Immature natural killer cell (primary cell): ENCODE measurements around the gene ABHD17B. TPM values are rescaled to one million over a fixed set of nuclear protein-coding genes. Genes with fewer than 3 reads are reported as not detected.

Experiments used
- DNase-seq, 3 donors: peaks; one replicate each; pipeline ENCODE4 v3.0.0; 2022; ENCODE audit warnings: mixed read lengths in 1 of 3
- H3K27ac Mint-ChIP-seq, 6 donors: one replicate each; pipeline ENCODE4 v1.8.0; 2020; ENCODE audit warnings: mixed read lengths in 6 of 6, mild to moderate bottlenecking in 5 of 6, inconsistent platforms in 4 of 6, moderate library complexity in 3 of 6
- H3K27me3 Mint-ChIP-seq, 3 donors: one replicate each; pipeline ENCODE4 v1.8.0; 2020 to 2021; ENCODE audit warnings: low read depth in 3 of 3, mild to moderate bottlenecking in 3 of 3, mixed read lengths in 3 of 3, moderate library complexity in 3 of 3, inconsistent platforms in 1 of 3
- H3K36me3 Mint-ChIP-seq, 3 donors: one replicate each; pipeline ENCODE4 v1.8.0; 2020; ENCODE audit warnings: mixed read lengths in 3 of 3, inconsistent platforms in 2 of 3, mild to moderate bottlenecking in 2 of 3
- H3K4me1 Mint-ChIP-seq, 2 donors: one replicate each; pipeline ENCODE4 v1.8.0; 2020; ENCODE audit warnings: inconsistent platforms in 2 of 2, mild to moderate bottlenecking in 2 of 2, mixed read lengths in 2 of 2, moderate library complexity in 1 of 2
- H3K4me3 Mint-ChIP-seq, 5 donors: one replicate each; pipeline ENCODE4 v1.8.0; 2020; ENCODE audit warnings: mild to moderate bottlenecking in 5 of 5, mixed read lengths in 5 of 5, inconsistent platforms in 3 of 5, moderate library complexity in 3 of 5
- H3K9me3 Mint-ChIP-seq, 6 donors: one replicate each; pipeline ENCODE4 v1.8.0; 2020; ENCODE audit warnings: mild to moderate bottlenecking in 6 of 6, mixed read lengths in 6 of 6, inconsistent platforms in 4 of 6, moderate library complexity in 3 of 6
- polyA plus RNA-seq, 3 donors: library from polyadenylated mRNA; unstranded; fragments of 300-500 nt; fragmentation: Illumina TruSeq; gene quantifications; one replicate each; pipeline ENCODE4 v1.2.3, GENCODE V29; 2021

The ABHD17B gene
- polyA plus RNA-seq, 3 donors from 2014 or later = 38.8 to 45.2 (median 39.5) TPM

GRCh38 chr9:71928806-71929205 lies 17.8 kb upstream of the ABHD17B start:
- no peak for DNase-seq
- Mint-ChIP-seq H3K4me3 (no peak overlapping the region), H3K36me3 (peaks cover 3 to 8% (median 6%) of the 10 kb centered on the region in 3 donors), H3K4me1 (peaks cover 3 to 19% of the 10 kb centered on the region in 2 donors), H3K9me3 (no peaks in the 10 kb centered on the region), H3K27ac (no peak overlapping the region), H3K27me3 (no peaks in the 10 kb centered on the region)

GRCh38 chr9:71928376-71928775 lies 17.4 kb upstream of the ABHD17B start:
- peaks cover 3 to 23% of the 10 kb centered on the region in 2 donors for H3K4me1 Mint-ChIP-seq
- DNase-seq = no peak
- no peaks in the 10 kb centered on the region for H3K27me3 Mint-ChIP-seq
- no peak overlapping the region for H3K4me3 Mint-ChIP-seq
- no peaks in the 10 kb centered on the region for H3K9me3 Mint-ChIP-seq
- H3K27ac Mint-ChIP-seq = no peak overlapping the region
- H3K36me3 Mint-ChIP-seq = peaks cover 3 to 11% (median 6%) of the 10 kb centered on the region in 3 donors

- H3K4me1 Mint-ChIP-seq = peaks cover 4 to 24% of the 10 kb centered on the region in 2 donors
Observed at GRCh38 chr9:71925834-71926233, 14.8 kb upstream of the ABHD17B start.

GRCh38 chr9:71924576-71924975 lies 13.6 kb upstream of the ABHD17B start:
- DNase-seq = no peak
- peaks cover 0 to 15% (median 7%) of the 10 kb centered on the region in 3 donors for H3K36me3 Mint-ChIP-seq
- H3K27me3 Mint-ChIP-seq = peaks cover 0 to 2% (median 0%) of the 10 kb centered on the region in 3 donors
- peaks cover 4 to 25% of the 10 kb centered on the region in 2 donors for H3K4me1 Mint-ChIP-seq
- no peaks in the 10 kb centered on the region for H3K9me3 Mint-ChIP-seq
- H3K27ac Mint-ChIP-seq = no peak overlapping the region
- no peak overlapping the region for H3K4me3 Mint-ChIP-seq

More at GRCh38 chr9:71925834-71926233, 14.8 kb upstream of the ABHD17B start:
- no peak overlapping the region for H3K27ac Mint-ChIP-seq
- no peaks in the 10 kb centered on the region for H3K9me3 Mint-ChIP-seq
- H3K36me3 Mint-ChIP-seq = peaks cover 0 to 15% (median 7%) of the 10 kb centered on the region in 3 donors
- H3K27me3 Mint-ChIP-seq = peaks cover 0 to 2% (median 0%) of the 10 kb centered on the region in 3 donors
- no peak overlapping the region for H3K4me3 Mint-ChIP-seq
- no peak for DNase-seq

- peaks cover 5 to 38% of the 10 kb centered on the region in 2 donors for H3K4me1 Mint-ChIP-seq
- peaks cover 0 to 2% (median 0%) of the 10 kb centered on the region in 3 donors for H3K27me3 Mint-ChIP-seq
- no peaks in the 10 kb centered on the region for H3K9me3 Mint-ChIP-seq
- peaks cover 0 to 15% (median 7%) of the 10 kb centered on the region in 3 donors for H3K36me3 Mint-ChIP-seq
- no peak overlapping the region for H3K4me3 Mint-ChIP-seq
- no peak for DNase-seq
- no peak overlapping the region for H3K27ac Mint-ChIP-seq
Observed at GRCh38 chr9:71921190-71921814, 10.3 kb upstream of the ABHD17B start.

GRCh38 chr9:71920456-71921189 lies 9.6 kb upstream of the ABHD17B start:
- Mint-ChIP-seq H3K4me1 (peaks cover 5 to 37% of the 10 kb centered on the region in 2 donors), H3K4me3 (no peak overlapping the region), H3K36me3 (peaks cover 0 to 15% (median 7%) of the 10 kb centered on the region in 3 donors), H3K27ac (no peak overlapping the region), H3K27me3 (peaks cover 0 to 2% (median 0%) of the 10 kb centered on the region in 3 donors), H3K9me3 (no peaks in the 10 kb centered on the region)
- DNase-seq = no peak

GRCh38 chr9:71918419-71918818 lies 7.4 kb upstream of the ABHD17B start:
- Mint-ChIP-seq H3K4me3 (no peak overlapping the region), H3K27ac (no peak overlapping the region)
- no peak for DNase-seq

GRCh38 chr9:71916834-71917534 lies 6.0 kb upstream of the ABHD17B start:
- no peak overlapping the region for H3K27ac Mint-ChIP-seq
- peaks cover 0 to 4% (median under 1%) of the 10 kb centered on the region in 3 donors for H3K36me3 Mint-ChIP-seq
- no peak for DNase-seq
- no peaks in the 10 kb centered on the region for H3K9me3 Mint-ChIP-seq
- H3K4me3 Mint-ChIP-seq = no peak overlapping the region
- peaks cover 0 to 2% (median 0%) of the 10 kb centered on the region in 3 donors for H3K27me3 Mint-ChIP-seq
- H3K4me1 Mint-ChIP-seq = peaks cover 14 to 52% of the 10 kb centered on the region in 2 donors

More at GRCh38 chr9:71918419-71918818, 7.4 kb upstream of the ABHD17B start:
- H3K4me1 Mint-ChIP-seq = peaks cover 6 to 40% of the 10 kb centered on the region in 2 donors
- peaks cover 0 to 12% (median 7%) of the 10 kb centered on the region in 3 donors for H3K36me3 Mint-ChIP-seq
- no peaks in the 10 kb centered on the region for H3K9me3 Mint-ChIP-seq
- peaks cover 0 to 2% (median 0%) of the 10 kb centered on the region in 3 donors for H3K27me3 Mint-ChIP-seq

GRCh38 chr9:71915495-71915894 lies 4.5 kb upstream of the ABHD17B start:
- Mint-ChIP-seq H3K36me3 (no peaks in the 10 kb centered on the region), H3K27me3 (peaks cover 3 to 7% (median 7%) of the 10 kb centered on the region in 3 donors), H3K4me1 (peaks cover 23 to 62% of the 10 kb centered on the region in 2 donors), H3K9me3 (no peaks in the 10 kb centered on the region), H3K4me3 (no peak overlapping the region), H3K27ac (no peak overlapping the region)
- no peak for DNase-seq

GRCh38 chr9:71911908-71912335 lies 929 bp upstream of the ABHD17B start:
- H3K4me3 Mint-ChIP-seq = peak overlapping the region; percentile 99 to 100 (median 100)
- DNase-seq = no peak
- no peaks in the 10 kb centered on the region for H3K9me3 Mint-ChIP-seq
- H3K27ac Mint-ChIP-seq = peak overlapping the region; percentile 87 to 99 (median 97)
- peaks cover 53 to 73% of the 10 kb centered on the region in 2 donors for H3K4me1 Mint-ChIP-seq
- peaks cover 0 to 4% (median 0%) of the 10 kb centered on the region in 3 donors for H3K36me3 Mint-ChIP-seq
- peaks cover 3 to 10% (median 9%) of the 10 kb centered on the region in 3 donors for H3K27me3 Mint-ChIP-seq

- H3K4me3 Mint-ChIP-seq = peak overlapping the region; percentile 99 to 100 (median 100)
- H3K27ac Mint-ChIP-seq = peak overlapping the region; percentile 87 to 99 (median 97)
- H3K9me3 Mint-ChIP-seq = no peaks in the 10 kb centered on the region
- peaks cover 0 to 4% (median under 1%) of the 10 kb centered on the region in 3 donors for H3K36me3 Mint-ChIP-seq
- H3K27me3 Mint-ChIP-seq = peaks cover 3 to 10% (median 9%) of the 10 kb centered on the region in 3 donors
- peaks cover 57 to 82% of the 10 kb centered on the region in 2 donors for H3K4me1 Mint-ChIP-seq
- no peak for DNase-seq
Observed at GRCh38 chr9:71910650-71911060, 338 bp downstream of the ABHD17B start.

GRCh38 chr9:71909887-71910649 lies 925 bp downstream of the ABHD17B start:
- Mint-ChIP-seq H3K4me1 (peaks cover 60 to 88% of the 10 kb centered on the region in 2 donors), H3K4me3 (peak overlapping the region; percentile 95 to 100 (median 98)), H3K36me3 (peaks cover 0 to 4% (median 4%) of the 10 kb centered on the region in 3 donors), H3K27ac (peak overlapping the region; percentile 49 to 92 (median 83)), H3K9me3 (no peaks in the 10 kb centered on the region), H3K27me3 (peaks cover 3 to 10% (median 9%) of the 10 kb centered on the region in 3 donors)
- DNase-seq = peak; percentile 11 to 36 (median 31)

- peaks cover 62 to 90% of the 10 kb centered on the region in 2 donors for H3K4me1 Mint-ChIP-seq
Observed at GRCh38 chr9:71908825-71909224, 2.2 kb downstream of the ABHD17B start.

More at GRCh38 chr9:71908825-71909224, 2.2 kb downstream of the ABHD17B start:
- Mint-ChIP-seq H3K27ac (peak overlapping the region in 4 of 6 donors; percentile 43 to 87 (median 55)), H3K9me3 (no peaks in the 10 kb centered on the region), H3K36me3 (peaks cover 4 to 5% (median 4%) of the 10 kb centered on the region in 3 donors), H3K4me3 (peak overlapping the region; percentile 95 to 100 (median 98)), H3K27me3 (peaks cover 3 to 10% (median 9%) of the 10 kb centered on the region in 3 donors)
- no peak for DNase-seq
